CD8-positive, alpha-beta memory T cell (primary cell): ENCODE data around the gene GRIA3. TPM values are rescaled to one million over a fixed set of nuclear protein-coding genes. Genes with fewer than 3 reads are reported as not detected.
"Not testable (repeated sequence)": the region's sequence is repeated elsewhere in the genome, so short reads cannot be mapped to it uniquely, and the experiment has no call there.

Experiments
- CTCF ChIA-PET: fragments of 350-600 bp; sonication (Branson Sonifier 250); formaldehyde crosslinking; loops from one replicate; lab custom pipeline; 2021; ENCODE audit warnings: antibody characterized with exemption; lab: Charles Lee
- POLR2A ChIA-PET: fragments of 350-600 bp; sonication (Branson Sonifier 250); formaldehyde crosslinking; loops from one replicate; lab custom pipeline; 2021; ENCODE audit warnings: antibody characterized with exemption; lab: Charles Lee
- DNase-seq, 5 donors: peaks; one replicate each; pipeline versions ENCODE4 v3.0.0 to v3.0.0-alpha.2; 2020 to 2022; ENCODE audit warnings: mixed read lengths in 1 of 5
- H3K27ac ChIP-seq: one replicate; pipeline ENCODE4 v1.7.0; 2013; ENCODE audit warnings: low read depth, mild to moderate bottlenecking, low read length, moderate library complexity
- H3K27me3 ChIP-seq: 2 replicates; pipeline ENCODE4 v1.7.0; 2013; ENCODE audit warnings: low read length, mild to moderate bottlenecking; ENCODE audit not compliant: insufficient read depth, poor library complexity, severe bottlenecking
- H3K36me3 ChIP-seq: 2 replicates; pipeline ENCODE4 v1.7.0; 2013; ENCODE audit warnings: mild to moderate bottlenecking, low read length, moderate library complexity; ENCODE audit not compliant: insufficient read depth
- H3K4me1 ChIP-seq: 2 replicates; pipeline ENCODE4 v1.7.0; 2013; ENCODE audit warnings: mild to moderate bottlenecking, low read length, moderate library complexity; ENCODE audit not compliant: insufficient read depth
- H3K4me3 ChIP-seq: 2 replicates; pipeline ENCODE4 v1.7.0; 2013; ENCODE audit warnings: mild to moderate bottlenecking, low read length
- H3K9me3 ChIP-seq: 2 replicates; pipeline ENCODE4 v1.7.0; 2013; ENCODE audit warnings: mild to moderate bottlenecking, low read length
- H3K27ac Mint-ChIP-seq, 8 donors: one replicate each; pipeline ENCODE4 v1.8.0; 2020 to 2021; ENCODE audit warnings: mixed read lengths in 8 of 8, mild to moderate bottlenecking in 6 of 8, inconsistent platforms in 3 of 8, moderate library complexity in 3 of 8
- H3K27me3 Mint-ChIP-seq, 2 donors: one replicate each; pipeline ENCODE4 v1.8.0; 2020 to 2021; ENCODE audit warnings: mixed read lengths in 2 of 2, mild to moderate bottlenecking in 1 of 2, moderate library complexity in 1 of 2
- H3K36me3 Mint-ChIP-seq, 3 donors: one replicate each; pipeline ENCODE4 v1.8.0; 2020 to 2021; ENCODE audit warnings: mixed read lengths in 3 of 3, inconsistent platforms in 1 of 3, mild to moderate bottlenecking in 1 of 3
- H3K4me1 Mint-ChIP-seq, 3 donors: one replicate each; pipeline ENCODE4 v1.8.0; 2020 to 2021; ENCODE audit warnings: mixed read lengths in 3 of 3, inconsistent platforms in 1 of 3, mild to moderate bottlenecking in 1 of 3
- H3K4me3 Mint-ChIP-seq, 7 donors: one replicate each; pipeline ENCODE4 v1.8.0; 2020 to 2021; ENCODE audit warnings: mixed read lengths in 7 of 7, mild to moderate bottlenecking in 6 of 7, moderate library complexity in 4 of 7, inconsistent platforms in 2 of 7
- H3K9me3 Mint-ChIP-seq, 5 donors: one replicate each; pipeline ENCODE4 v1.8.0; 2020 to 2022; ENCODE audit warnings: mixed read lengths in 5 of 5, mild to moderate bottlenecking in 3 of 5, moderate library complexity in 2 of 5, inconsistent platforms in 1 of 5
- polyA plus RNA-seq: library from polyadenylated mRNA; unstranded; fragments of 300-500 nt; fragmentation: Illumina TruSeq; gene quantifications from one replicate; pipeline ENCODE4 v1.2.3, GENCODE V29; 2021
- total RNA-seq, 2 experiments: library from RNA; stranded (reverse); gene quantifications; one replicate each; pipeline ENCODE4 v1.2.3, GENCODE V29; 2021

GRIA3 gene
- total and polyA plus RNA-seq, 3 experiments from 2014 or later: 0.16 TPM; not detected in 2

- CTCF ChIA-PET, H3K4me1 ChIP-seq, H3K36me3 Mint-ChIP-seq, H3K9me3 ChIP-seq, H3K36me3 ChIP-seq, H3K27ac ChIP-seq, H3K27ac Mint-ChIP-seq, DNase-seq, H3K27me3 Mint-ChIP-seq, H3K4me3 ChIP-seq, H3K27me3 ChIP-seq, POLR2A ChIA-PET, H3K4me3 Mint-ChIP-seq, H3K4me1 Mint-ChIP-seq: not testable (repeated sequence)
- H3K9me3 Mint-ChIP-seq: peaks cover 9 to 16% (median 12%) of the 10 kb centered on the region in 5 donors
Observed at GRCh38 chrX:123386196-123386595, 202.1 kb downstream of the GRIA3 start.

GRCh38 chrX:123392921-123393320 is 208.8 kb downstream of the GRIA3 start:
- Mint-ChIP-seq H3K9me3 (peaks cover 11 to 15% (median 13%) of the 10 kb centered on the region in 5 donors), H3K27ac (no peak overlapping the region), H3K4me1 (no peaks in the 10 kb centered on the region), H3K27me3 (no peaks in the 10 kb centered on the region), H3K36me3 (peaks cover 0 to 6% (median 0%) of the 10 kb centered on the region in 3 donors), H3K4me3 (no peak overlapping the region)
- no peaks in the 10 kb centered on the region for H3K4me1 ChIP-seq
- no peaks in the 10 kb centered on the region for H3K36me3 ChIP-seq
- no peaks in the 10 kb centered on the region for H3K27me3 ChIP-seq
- no peak for DNase-seq
- POLR2A ChIA-PET: no interaction called here
- H3K9me3 ChIP-seq: no peaks in the 10 kb centered on the region
- H3K4me3 ChIP-seq: no peak overlapping the region
- H3K27ac ChIP-seq: no peak overlapping the region
- CTCF ChIA-PET: no interaction called here

- Histone ChIP-seq H3K27me3 (no peaks in the 10 kb centered on the region), H3K4me1 (no peaks in the 10 kb centered on the region), H3K36me3 (no peaks in the 10 kb centered on the region), H3K27ac (no peak overlapping the region), H3K9me3 (no peaks in the 10 kb centered on the region), H3K4me3 (no peak overlapping the region)
- H3K4me1 Mint-ChIP-seq: no peaks in the 10 kb centered on the region
- DNase-seq: no peak
- POLR2A ChIA-PET: no interaction called here
- no peaks in the 10 kb centered on the region for H3K27me3 Mint-ChIP-seq
- no peaks in the 10 kb centered on the region for H3K36me3 Mint-ChIP-seq
- H3K27ac Mint-ChIP-seq: no peak overlapping the region
- CTCF ChIA-PET: no interaction called here
- no peak overlapping the region for H3K4me3 Mint-ChIP-seq
- H3K9me3 Mint-ChIP-seq: no peaks in the 10 kb centered on the region
Observed at GRCh38 chrX:123399709-123400108, 215.6 kb downstream of the GRIA3 start.

GRCh38 chrX:123405231-123405630 is 221.2 kb downstream of the GRIA3 start:
- DNase-seq: no peak
- CTCF ChIA-PET: no interaction called here

GRCh38 chrX:123408821-123409737 is 225.0 kb downstream of the GRIA3 start:
- ChIA-PET POLR2A (no interaction called here), CTCF (no interaction called here)
- Histone ChIP-seq H3K4me1 (no peaks in the 10 kb centered on the region), H3K36me3 (no peaks in the 10 kb centered on the region), H3K27ac (no peak overlapping the region), H3K4me3 (no peak overlapping the region), H3K27me3 (no peaks in the 10 kb centered on the region), H3K9me3 (no peaks in the 10 kb centered on the region)
- Mint-ChIP-seq H3K9me3 (peaks cover 0 to 9% (median 0%) of the 10 kb centered on the region in 5 donors), H3K27ac (peak overlapping the region in 1 of 8 donors; percentile 32), H3K4me1 (no peaks in the 10 kb centered on the region), H3K27me3 (peaks cover 0 to 3% of the 10 kb centered on the region in 2 donors), H3K4me3 (no peak overlapping the region), H3K36me3 (no peaks in the 10 kb centered on the region)
- no peak for DNase-seq

More at GRCh38 chrX:123405231-123405630, 221.2 kb downstream of the GRIA3 start:
- H3K36me3 Mint-ChIP-seq: no peaks in the 10 kb centered on the region
- peaks cover 0 to 3% of the 10 kb centered on the region in 2 donors for H3K27me3 Mint-ChIP-seq
- Histone ChIP-seq H3K9me3 (no peaks in the 10 kb centered on the region), H3K27ac (no peak overlapping the region), H3K27me3 (no peaks in the 10 kb centered on the region), H3K36me3 (no peaks in the 10 kb centered on the region), H3K4me1 (no peaks in the 10 kb centered on the region), H3K4me3 (no peak overlapping the region)
- H3K27ac Mint-ChIP-seq: no peak overlapping the region
- H3K4me3 Mint-ChIP-seq: no peak overlapping the region
- peaks cover 0 to 5% (median 0%) of the 10 kb centered on the region in 5 donors for H3K9me3 Mint-ChIP-seq
- POLR2A ChIA-PET: no interaction called here
- no peaks in the 10 kb centered on the region for H3K4me1 Mint-ChIP-seq

- POLR2A ChIA-PET: no interaction called here
- H3K4me3 ChIP-seq: no peak overlapping the region
- Mint-ChIP-seq H3K36me3 (no peaks in the 10 kb centered on the region), H3K9me3 (no peaks in the 10 kb centered on the region), H3K27ac (no peak overlapping the region), H3K4me1 (no peaks in the 10 kb centered on the region), H3K4me3 (no peak overlapping the region), H3K27me3 (peaks cover 0 to 5% of the 10 kb centered on the region in 2 donors)
- DNase-seq: no peak
- no peaks in the 10 kb centered on the region for H3K4me1 ChIP-seq
- no peaks in the 10 kb centered on the region for H3K36me3 ChIP-seq
- no peaks in the 10 kb centered on the region for H3K9me3 ChIP-seq
- no peaks in the 10 kb centered on the region for H3K27me3 ChIP-seq
- CTCF ChIA-PET: no interaction called here
- H3K27ac ChIP-seq: no peak overlapping the region
Observed at GRCh38 chrX:123422875-123423274, 238.8 kb downstream of the GRIA3 start.

GRCh38 chrX:123424546-123424945 is 240.5 kb downstream of the GRIA3 start:
- ChIA-PET POLR2A (no interaction called here), CTCF (no interaction called here)
- H3K27ac ChIP-seq: no peak overlapping the region
- Mint-ChIP-seq H3K9me3 (no peaks in the 10 kb centered on the region), H3K4me3 (no peak overlapping the region), H3K4me1 (no peaks in the 10 kb centered on the region), H3K27ac (no peak overlapping the region), H3K27me3 (peaks cover 0 to 6% of the 10 kb centered on the region in 2 donors), H3K36me3 (no peaks in the 10 kb centered on the region)
- no peak for DNase-seq
- no peaks in the 10 kb centered on the region for H3K9me3 ChIP-seq
- H3K36me3 ChIP-seq: no peaks in the 10 kb centered on the region
- no peak overlapping the region for H3K4me3 ChIP-seq
- no peaks in the 10 kb centered on the region for H3K27me3 ChIP-seq
- no peaks in the 10 kb centered on the region for H3K4me1 ChIP-seq

GRCh38 chrX:123425471-123425870 is 241.4 kb downstream of the GRIA3 start:
- no peak overlapping the region for H3K4me3 ChIP-seq
- H3K27ac ChIP-seq: no peak overlapping the region
- Mint-ChIP-seq H3K27me3 (peaks cover 0 to 6% of the 10 kb centered on the region in 2 donors), H3K4me1 (no peaks in the 10 kb centered on the region), H3K36me3 (no peaks in the 10 kb centered on the region), H3K9me3 (no peaks in the 10 kb centered on the region), H3K27ac (no peak overlapping the region), H3K4me3 (no peak overlapping the region)
- H3K36me3 ChIP-seq: no peaks in the 10 kb centered on the region
- H3K9me3 ChIP-seq: no peaks in the 10 kb centered on the region
- ChIA-PET POLR2A (no interaction called here), CTCF (no interaction called here)
- no peak for DNase-seq
- no peaks in the 10 kb centered on the region for H3K27me3 ChIP-seq
- H3K4me1 ChIP-seq: no peaks in the 10 kb centered on the region
